ENCODE results near the gene SLU7. TPM values are rescaled to one million over a fixed set of nuclear protein-coding genes. Genes with fewer than 3 reads are reported as not detected.

The SLU7 gene
- 42.7 and 48.2 TPM in 2 replicates for total RNA-seq
- polyA plus RNA-seq: 4.5 and 10.2 TPM in 2 replicates
- 20.5 and 21.8 TPM in 2 replicates for polyA plus RNA-seq (2011; cell fraction: cytosol; rRNA removed)
- polyA plus RNA-seq (2011; cell fraction: nucleus; rRNA removed): 33.6 and 48.5 TPM in 2 replicates
- polyA plus RNA-seq (2012): 37.9 and 55.8 TPM in 2 replicates
- 11.6 and 12.1 TPM in 2 replicates for polyA minus RNA-seq
- polyA minus RNA-seq (2011; cell fraction: cytosol; rRNA and poly(A)+ RNA removed): 7.9 TPM
- 19.0 and 22.5 TPM in 2 replicates for polyA minus RNA-seq (2011; cell fraction: nucleus; rRNA and poly(A)+ RNA removed)
- percentile 72 among the genes with signal in this experiment for Bru-seq, nascent RNA
- BruChase-seq, experiment 1, labeled RNA remaining after a 6-hour chase: percentile 82 among the genes with signal in this experiment
- percentile 81 among the genes with signal in this experiment for BruChase-seq, experiment 2, labeled RNA remaining after a 2-hour chase
- long read RNA-seq, transcript SLU7-201 (16 exons, 3,793 nt): major isoform, 31 of 52 reads
- long read RNA-seq, partial matches to known transcripts: 15 of 52 reads
- long read RNA-seq, other reads (novel, unspliced or antisense): 5 of 52 reads

GRCh38 chr5:160418561-160419457 lies at the start of gene SLU7:
Gene SLU7 (minus strand): TSS chr5:160419081. CDS start chr5:160415294, 3,787 bp downstream.
- CTCF ChIA-PET: interaction anchor here (0.6 to 2.8 kb wide), 9 partner anchors 11 to 397 kb away, joined by 3 to 8 read pairs (median 6); partner anchors contain the start of gene FAM200C
- FAIRE-seq: peak; percentile 70
- Histone ChIP-seq H3K4me2 (ENCODE audit: insufficient read depth, low read length) (peak within 1 kb of the TSS; percentile 99), H3K4me1 (ENCODE audit: control insufficient read depth, extremely low read depth, insufficient read depth, low read length) (peaks cover 39% of the 10 kb centered on the region), H2AFZ (ENCODE audit: low read depth, low read length) (peak within 1 kb of the TSS; percentile 76), H3K36me3 (ENCODE audit: control insufficient read depth in 2 of 2, extremely low read depth in 1 of 2, insufficient read depth in 2 of 2, low read length in 2 of 2) (peaks cover 0 to 4% of the 10 kb centered on the region in 2 experiments), H3K9ac (replicated peaks; ENCODE audit: extremely low read depth, insufficient read depth, low read length) (peak within 1 kb of the TSS; percentile 84), H3K9me3 (replicated peaks; ENCODE audit: control insufficient read depth, insufficient read depth, low read length) (no peaks in the 10 kb centered on the region), H3K4me3 (replicated peaks in 1 of 3; ENCODE audit: insufficient read depth in 1 of 3, low read depth in 1 of 3, low read length in 3 of 3) (peak within 1 kb of the TSS; percentile 70 to 100 (median 91)), H3K27me3 (ENCODE audit: control insufficient read depth in 2 of 2, insufficient read depth in 2 of 2, low read length in 2 of 2) (no peaks in the 10 kb centered on the region), H3K79me2 (ENCODE audit: control insufficient read depth, insufficient read depth, low read length) (peaks cover 49% of the 10 kb centered on the region), H4K20me1 (replicated peaks; ENCODE audit: control insufficient read depth, extremely low read depth, insufficient read depth, low read length) (no peaks in the 10 kb centered on the region), H3K27ac (ENCODE audit: insufficient read depth, low read depth, low read length) (peak within 1 kb of the TSS; percentile 73), H3K9me1 (replicated peaks; ENCODE audit: control insufficient read depth, extremely low read depth, insufficient read depth, low read length) (no peaks in the 10 kb centered on the region)
- POLR2A ChIA-PET: interaction anchor here (0.6 to 1.9 kb wide), 6 partner anchors 18 to 347 kb away, joined by 3 to 10 read pairs (median 6); partner anchors contain the start of gene PWWP2A
- no peak for TF ChIP-seq EZH2 (IDR thresholded peaks at IDR 0.05; ENCODE audit: borderline replicate concordance, low read depth, low read length, severe bottlenecking)
- TF ChIP-seq GATA2 (IDR thresholded peaks at IDR 0.05; ENCODE audit: insufficient read depth, insufficient read length, low read depth, low read length): no peak
- no peak for TF ChIP-seq JUN (IDR thresholded peaks at IDR 0.05; ENCODE audit: borderline replicate concordance, insufficient read depth, insufficient read length, low read depth)
- peak; percentile 58 for TF ChIP-seq POLR2AphosphoS5 (IDR thresholded peaks at IDR 0.05; ENCODE audit: insufficient read depth, low read depth, low read length)
- no peak for TF ChIP-seq POLR2A (IDR thresholded peaks at IDR 0.05; ENCODE audit: low read depth, low read length)
- TF ChIP-seq FOS (IDR thresholded peaks at IDR 0.05; ENCODE audit: borderline replicate concordance, insufficient read depth, low read length): no peak
- TF ChIP-seq MYC (IDR thresholded peaks at IDR 0.05; ENCODE audit: low read depth, low read length): no peak
- intact Hi-C loops (cut with micrococcal nuclease) (loop anchor here (1.0 to 2.0 kb wide), 2 partner anchors 19 to 300 kb away; partner anchors contain the start of genes FAM200C and PWWP2A), dilution Hi-C loops (cut with MboI; ENCODE audit: extremely low pct_ligation_motif_present, low sequenced_read_pairs) (no loop called here)
- DNase-seq (ENCODE audit: low read depth, low spot score): peak; percentile 98
- BruUV-seq (replicated peaks): TSS peak; percentile 75
